BE2C (cell line): ENCODE measurements around the gene ARHGEF17.

ENCODE experiments used
- DNase-seq: peaks from one replicate; pipeline ENCODE4 v3.0.0-alpha.2; 2020
- H3K27me3 ChIP-seq: fragments of 250-450 bp; sonication (Bioruptor Pico); 2 replicates; pipeline ENCODE4 v1.5.1; 2020; ENCODE audit warnings: mild to moderate bottlenecking
- H3K36me3 ChIP-seq: fragments of 250-450 bp; sonication (Bioruptor Pico); 2 replicates; pipeline ENCODE4 v1.5.1; 2020; ENCODE audit warnings: mild to moderate bottlenecking
- H3K4me1 ChIP-seq: fragments of 250-450 bp; sonication (Bioruptor Pico); 2 replicates; pipeline ENCODE4 v1.5.1; 2020
- H3K4me3 ChIP-seq: 2 replicates; pipeline ENCODE4 v1.5.1; 2011; ENCODE audit warnings: low read depth, low read length
- H3K9me3 ChIP-seq: fragments of 250-450 bp; sonication (Bioruptor Pico); 2 replicates; pipeline ENCODE4 v1.5.1; 2020
- TF ChIP-seq, protein P1 (sequence below): IDR thresholded peaks from 2 replicates; pipeline ENCODE4 v1.5.1; 2012; ENCODE audit warnings: mild to moderate bottlenecking, low read depth, low read length

The ARHGEF17 gene

GRCh38 chr11:73277467-73277866, 30.6 kb upstream of the ARHGEF17 start:
- H3K4me3 ChIP-seq = no peak overlapping the region
- H3K4me1 ChIP-seq = peaks cover 27% of the 10 kb centered on the region
- H3K9me3 ChIP-seq = no peaks in the 10 kb centered on the region
- peaks cover 52% of the 10 kb centered on the region for H3K36me3 ChIP-seq
- TF ChIP-seq, protein P1, sequence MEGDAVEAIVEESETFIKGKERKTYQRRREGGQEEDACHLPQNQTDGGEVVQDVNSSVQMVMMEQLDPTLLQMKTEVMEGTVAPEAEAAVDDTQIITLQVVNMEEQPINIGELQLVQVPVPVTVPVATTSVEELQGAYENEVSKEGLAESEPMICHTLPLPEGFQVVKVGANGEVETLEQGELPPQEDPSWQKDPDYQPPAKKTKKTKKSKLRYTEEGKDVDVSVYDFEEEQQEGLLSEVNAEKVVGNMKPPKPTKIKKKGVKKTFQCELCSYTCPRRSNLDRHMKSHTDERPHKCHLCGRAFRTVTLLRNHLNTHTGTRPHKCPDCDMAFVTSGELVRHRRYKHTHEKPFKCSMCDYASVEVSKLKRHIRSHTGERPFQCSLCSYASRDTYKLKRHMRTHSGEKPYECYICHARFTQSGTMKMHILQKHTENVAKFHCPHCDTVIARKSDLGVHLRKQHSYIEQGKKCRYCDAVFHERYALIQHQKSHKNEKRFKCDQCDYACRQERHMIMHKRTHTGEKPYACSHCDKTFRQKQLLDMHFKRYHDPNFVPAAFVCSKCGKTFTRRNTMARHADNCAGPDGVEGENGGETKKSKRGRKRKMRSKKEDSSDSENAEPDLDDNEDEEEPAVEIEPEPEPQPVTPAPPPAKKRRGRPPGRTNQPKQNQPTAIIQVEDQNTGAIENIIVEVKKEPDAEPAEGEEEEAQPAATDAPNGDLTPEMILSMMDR = no peak
- no peak for DNase-seq
- no peaks in the 10 kb centered on the region for H3K27me3 ChIP-seq

DNA sequence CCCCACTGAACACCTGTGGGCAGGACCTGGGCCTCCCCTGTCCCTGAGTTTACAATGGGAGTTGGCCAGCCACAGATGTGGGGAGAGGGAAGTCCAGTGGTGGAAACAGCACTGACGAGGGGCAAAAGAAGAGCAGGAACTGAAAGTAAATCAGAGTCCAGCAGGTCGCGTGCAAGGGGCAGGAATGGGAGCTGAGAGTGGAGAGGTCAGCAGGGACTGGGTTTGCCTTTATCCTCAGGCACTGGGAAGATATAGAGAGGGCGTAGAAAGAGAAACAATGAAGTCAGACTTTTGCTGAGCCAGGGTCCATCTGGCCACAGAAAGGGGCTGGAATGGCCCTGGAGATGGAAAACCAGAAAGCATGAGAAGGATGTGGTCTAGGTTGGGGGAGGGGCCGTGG, 27.4 kb upstream of the ARHGEF17 start:
- Histone ChIP-seq H3K4me3 (no peak overlapping the region), H3K27me3 (no peaks in the 10 kb centered on the region), H3K4me1 (peaks cover 31% of the 10 kb centered on the region), H3K36me3 (peaks cover 45% of the 10 kb centered on the region), H3K9me3 (no peaks in the 10 kb centered on the region)
- TF ChIP-seq, protein P1 = no peak
- no peak for DNase-seq

DNA sequence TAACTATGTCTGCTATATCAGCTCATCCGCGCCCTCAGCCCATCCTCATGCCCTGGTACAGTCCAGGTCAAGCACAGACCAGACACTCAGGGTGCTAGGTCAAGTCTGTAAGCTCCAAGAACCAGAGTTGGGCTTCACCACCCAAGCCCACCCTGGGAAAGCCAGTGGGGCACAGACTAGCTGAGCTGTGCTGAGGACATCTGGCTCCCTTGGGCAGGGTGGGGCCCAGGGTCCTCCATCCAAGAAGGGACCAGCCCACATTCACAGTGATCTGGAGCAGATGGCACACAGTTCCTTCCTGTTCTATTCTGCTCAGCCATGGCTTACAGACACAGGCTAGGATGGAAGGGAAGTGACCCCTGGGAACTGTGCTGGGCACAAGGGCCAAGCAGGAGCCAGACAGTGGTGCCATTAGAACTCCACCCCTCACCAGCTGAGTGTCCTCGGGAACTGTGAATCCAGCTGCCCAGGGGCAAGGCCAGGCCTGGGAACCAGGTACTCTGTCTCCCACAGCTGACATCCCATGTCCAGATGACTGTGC, 26.8 kb upstream of the ARHGEF17 start:
- Histone ChIP-seq H3K4me3 (no peak overlapping the region), H3K4me1 (peaks cover 37% of the 10 kb centered on the region)

GRCh38 chr11:73281796-73282660, 26.0 kb upstream of the ARHGEF17 start:
- TF ChIP-seq, protein P1 = no peak
- Histone ChIP-seq H3K36me3 (peaks cover 32% of the 10 kb centered on the region), H3K4me3 (no peak overlapping the region), H3K27me3 (no peaks in the 10 kb centered on the region), H3K4me1 (peaks cover 42% of the 10 kb centered on the region), H3K9me3 (no peaks in the 10 kb centered on the region)
- no peak for DNase-seq

More for the DNA sequence above, 26.8 kb upstream of the ARHGEF17 start:
- TF ChIP-seq, protein P1 = no peak
- Histone ChIP-seq H3K27me3 (no peaks in the 10 kb centered on the region), H3K9me3 (no peaks in the 10 kb centered on the region), H3K36me3 (peaks cover 40% of the 10 kb centered on the region)
- DNase-seq = no peak

DNA sequence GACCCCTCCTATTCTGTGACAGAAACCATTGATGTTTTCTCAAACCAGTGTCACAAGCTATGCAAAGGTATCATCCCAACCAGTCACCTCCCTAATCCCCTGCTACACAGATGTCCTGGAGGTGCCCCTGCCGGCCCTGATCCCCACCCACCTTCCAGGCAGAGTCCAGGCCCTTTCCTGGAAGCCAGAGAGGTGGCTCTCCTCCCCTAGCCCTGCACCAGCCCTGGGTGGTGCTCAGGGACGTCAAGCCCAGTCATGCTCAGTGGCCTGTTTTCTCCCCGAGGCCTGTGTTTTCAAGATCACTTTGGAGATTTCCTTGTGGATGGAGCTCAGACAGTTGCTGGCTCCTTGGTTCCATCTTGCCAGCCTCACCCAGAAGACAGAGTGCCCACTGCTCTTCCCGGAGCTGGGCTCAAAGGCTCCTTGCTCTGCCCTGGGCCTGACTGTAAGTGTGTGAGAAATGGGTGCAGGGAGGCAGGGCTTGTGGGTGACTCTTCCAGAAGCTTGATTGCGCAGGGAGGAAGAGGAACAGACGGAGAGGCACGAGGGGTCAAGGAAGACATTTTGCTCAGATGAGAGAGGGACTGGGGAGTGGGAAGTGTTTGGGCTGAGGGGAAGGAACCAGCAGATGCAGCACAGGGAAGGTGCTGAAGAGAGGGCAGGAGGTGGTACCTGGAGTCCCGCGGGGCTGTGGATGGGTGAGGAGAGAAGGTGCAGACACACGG, 24.6 kb upstream of the ARHGEF17 start:
- Histone ChIP-seq H3K9me3 (no peaks in the 10 kb centered on the region), H3K4me1 (peaks cover 56% of the 10 kb centered on the region), H3K4me3 (no peak overlapping the region), H3K36me3 (peaks cover 21% of the 10 kb centered on the region), H3K27me3 (no peaks in the 10 kb centered on the region)
- TF ChIP-seq, protein P1 = no peak
- no peak for DNase-seq
